Astrocyte (in vitro differentiated cells and primary cell): ENCODE results near the gene CDKN2B. TPM values are rescaled to one million over a fixed set of nuclear protein-coding genes. Genes with fewer than 3 reads are reported as not detected.

Experiments used
- DNase-seq: peaks from one replicate; pipeline ENCODE4 v3.0.0-alpha.2; 2010; ENCODE audit warnings: low read depth
- FAIRE-seq: peaks from 2 replicates; lab custom pipeline; 2011; peaks lifted over from hg19 to GRCh38; lab: Jason Lieb, UNC
- H2AFZ ChIP-seq: 2 replicates; pipeline ENCODE4 v1.6.0; 2012; ENCODE audit warnings: low read depth, low read length, inconsistent platforms
- H3K27ac ChIP-seq: 2 replicates; pipeline ENCODE4 v1.5.1; 2011; ENCODE audit warnings: low read depth, low read length, inconsistent platforms
- H3K27me3 ChIP-seq: 2 replicates; pipeline ENCODE4 v1.6.0; 2011; ENCODE audit warnings: low read length, inconsistent platforms; ENCODE audit not compliant: insufficient read depth
- H3K36me3 ChIP-seq: 2 replicates; pipeline ENCODE4 v1.5.1; 2011; ENCODE audit warnings: low read length, inconsistent platforms; ENCODE audit not compliant: insufficient read depth
- H3K4me1 ChIP-seq: 2 replicates; pipeline ENCODE4 v1.5.1; 2011; ENCODE audit warnings: low read length, inconsistent platforms; ENCODE audit not compliant: insufficient read depth
- H3K4me2 ChIP-seq: 2 replicates; pipeline ENCODE4 v1.6.0; 2012; ENCODE audit warnings: low read length, inconsistent platforms
- H3K4me3 ChIP-seq: 2 replicates; pipeline ENCODE4 v1.5.1; 2011; ENCODE audit warnings: low read depth, mild to moderate bottlenecking, low read length, inconsistent platforms; ENCODE audit not compliant: insufficient read depth
- H3K79me2 ChIP-seq: 2 replicates; pipeline ENCODE4 v1.6.0; 2012; ENCODE audit warnings: mild to moderate bottlenecking, low read length, inconsistent platforms; ENCODE audit not compliant: insufficient read depth
- H3K9ac ChIP-seq: 2 replicates; pipeline ENCODE4 v1.6.0; 2012; ENCODE audit warnings: mild to moderate bottlenecking, low read length, inconsistent platforms
- H3K9me3 ChIP-seq: 2 replicates; pipeline ENCODE4 v1.5.1; 2012; ENCODE audit warnings: low read depth, mild to moderate bottlenecking, low read length, inconsistent platforms; ENCODE audit not compliant: insufficient read depth
- H4K20me1 ChIP-seq: 2 replicates; pipeline ENCODE4 v1.6.0; 2012; ENCODE audit warnings: low read length, inconsistent platforms; ENCODE audit not compliant: insufficient read depth
- H3K27ac Mint-ChIP-seq: one replicate; pipeline ENCODE4 v1.8.0; 2021; ENCODE audit warnings: mild to moderate bottlenecking, mixed read lengths; ENCODE audit not compliant: unreplicated experiment
- H3K27me3 Mint-ChIP-seq: one replicate; pipeline ENCODE4 v1.8.0; 2021; ENCODE audit warnings: low read depth, mixed read lengths; ENCODE audit not compliant: unreplicated experiment
- H3K36me3 Mint-ChIP-seq: one replicate; pipeline ENCODE4 v1.8.0; 2021; ENCODE audit warnings: low read depth, mixed read lengths; ENCODE audit not compliant: unreplicated experiment
- H3K4me1 Mint-ChIP-seq: one replicate; pipeline ENCODE4 v1.8.0; 2021; ENCODE audit warnings: low read depth, mixed read lengths; ENCODE audit not compliant: unreplicated experiment
- H3K4me3 Mint-ChIP-seq: one replicate; pipeline ENCODE4 v1.8.0; 2021; ENCODE audit warnings: mild to moderate bottlenecking, moderate library complexity, mixed read lengths; ENCODE audit not compliant: unreplicated experiment
- H3K9me3 Mint-ChIP-seq: one replicate; pipeline ENCODE4 v1.8.0; 2021; ENCODE audit warnings: mild to moderate bottlenecking, mixed read lengths; ENCODE audit not compliant: unreplicated experiment
- EZH2 ChIP-seq: IDR thresholded peaks from 2 replicates; pipeline ENCODE4 v1.6.1; 2012; ENCODE audit warnings: mild to moderate bottlenecking, low read length, inconsistent platforms; ENCODE audit not compliant: insufficient read depth
- total RNA-seq: library from RNA; stranded (reverse); gene quantifications from 2 replicates; pipeline ENCODE4 v1.2.1, GENCODE V29; 2021
- TF ChIP-seq, protein P1 (sequence below): IDR thresholded peaks from 2 replicates; pipeline ENCODE4 v1.5.1; 2011; ENCODE audit warnings: low read depth, mild to moderate bottlenecking, inconsistent platforms, low read length, moderate library complexity; ENCODE audit not compliant: insufficient read depth

Gene CDKN2B
- total RNA-seq, 1 donor from 2014 or later, result 306 TPM

- Histone ChIP-seq H3K27me3 (no peaks in the 10 kb centered on the region), H3K27ac (no peak overlapping the region), H3K4me1 (peaks cover 20% of the 10 kb centered on the region), H3K9me3 (no peaks in the 10 kb centered on the region), H2AFZ (no peak overlapping the region), H4K20me1 (peaks cover 11% of the 10 kb centered on the region), H3K79me2 (peaks cover 85% of the 10 kb centered on the region), H3K36me3 (no peaks in the 10 kb centered on the region), H3K4me3 (peak overlapping the region; percentile 90), H3K9ac (peak overlapping the region; percentile 98), H3K4me2 (peak overlapping the region; percentile 96)
- Mint-ChIP-seq H3K9me3 (no peaks in the 10 kb centered on the region), H3K36me3 (no peaks in the 10 kb centered on the region), H3K27me3 (peaks cover 2% of the 10 kb centered on the region), H3K4me1 (peaks cover 21% of the 10 kb centered on the region), H3K4me3 (peak overlapping the region; percentile 98), H3K27ac (peak overlapping the region; percentile 82)
- TF ChIP-seq EZH2, result no peak
- TF ChIP-seq, protein P1, sequence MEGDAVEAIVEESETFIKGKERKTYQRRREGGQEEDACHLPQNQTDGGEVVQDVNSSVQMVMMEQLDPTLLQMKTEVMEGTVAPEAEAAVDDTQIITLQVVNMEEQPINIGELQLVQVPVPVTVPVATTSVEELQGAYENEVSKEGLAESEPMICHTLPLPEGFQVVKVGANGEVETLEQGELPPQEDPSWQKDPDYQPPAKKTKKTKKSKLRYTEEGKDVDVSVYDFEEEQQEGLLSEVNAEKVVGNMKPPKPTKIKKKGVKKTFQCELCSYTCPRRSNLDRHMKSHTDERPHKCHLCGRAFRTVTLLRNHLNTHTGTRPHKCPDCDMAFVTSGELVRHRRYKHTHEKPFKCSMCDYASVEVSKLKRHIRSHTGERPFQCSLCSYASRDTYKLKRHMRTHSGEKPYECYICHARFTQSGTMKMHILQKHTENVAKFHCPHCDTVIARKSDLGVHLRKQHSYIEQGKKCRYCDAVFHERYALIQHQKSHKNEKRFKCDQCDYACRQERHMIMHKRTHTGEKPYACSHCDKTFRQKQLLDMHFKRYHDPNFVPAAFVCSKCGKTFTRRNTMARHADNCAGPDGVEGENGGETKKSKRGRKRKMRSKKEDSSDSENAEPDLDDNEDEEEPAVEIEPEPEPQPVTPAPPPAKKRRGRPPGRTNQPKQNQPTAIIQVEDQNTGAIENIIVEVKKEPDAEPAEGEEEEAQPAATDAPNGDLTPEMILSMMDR, result no peak
- DNase-seq (no peak), FAIRE-seq (no peak)
Observed at GRCh38 chr9:21996858-21997257, 12.2 kb downstream of the CDKN2B start.

- no peak for FAIRE-seq
Observed at GRCh38 chr9:21996438-21996837, 12.7 kb downstream of the CDKN2B start.

More at GRCh38 chr9:21996438-21996837, 12.7 kb downstream of the CDKN2B start:
- Histone ChIP-seq H3K27ac (peak overlapping the region; percentile 93), H3K4me2 (peak overlapping the region; percentile 96), H3K4me1 (peaks cover 20% of the 10 kb centered on the region), H3K9me3 (no peaks in the 10 kb centered on the region), H3K79me2 (peaks cover 85% of the 10 kb centered on the region), H4K20me1 (peaks cover 11% of the 10 kb centered on the region), H3K27me3 (no peaks in the 10 kb centered on the region), H2AFZ (no peak overlapping the region), H3K36me3 (no peaks in the 10 kb centered on the region), H3K4me3 (peak overlapping the region; percentile 90), H3K9ac (peak overlapping the region; percentile 98)
- H3K36me3 Mint-ChIP-seq, result no peaks in the 10 kb centered on the region
- H3K4me1 Mint-ChIP-seq, result peaks cover 19% of the 10 kb centered on the region
- TF ChIP-seq, protein P1, result no peak
- no peak for TF ChIP-seq EZH2
- no peaks in the 10 kb centered on the region for H3K9me3 Mint-ChIP-seq
- peak overlapping the region; percentile 98 for H3K4me3 Mint-ChIP-seq
- no peak for DNase-seq
- peaks cover 6% of the 10 kb centered on the region for H3K27me3 Mint-ChIP-seq
- H3K27ac Mint-ChIP-seq, result peak overlapping the region; percentile 82
